ENCODE data around the gene SLIT3.
A peak's percentile ranks its signal among the peaks of the same experiment; 100 is the strongest.

DNA sequence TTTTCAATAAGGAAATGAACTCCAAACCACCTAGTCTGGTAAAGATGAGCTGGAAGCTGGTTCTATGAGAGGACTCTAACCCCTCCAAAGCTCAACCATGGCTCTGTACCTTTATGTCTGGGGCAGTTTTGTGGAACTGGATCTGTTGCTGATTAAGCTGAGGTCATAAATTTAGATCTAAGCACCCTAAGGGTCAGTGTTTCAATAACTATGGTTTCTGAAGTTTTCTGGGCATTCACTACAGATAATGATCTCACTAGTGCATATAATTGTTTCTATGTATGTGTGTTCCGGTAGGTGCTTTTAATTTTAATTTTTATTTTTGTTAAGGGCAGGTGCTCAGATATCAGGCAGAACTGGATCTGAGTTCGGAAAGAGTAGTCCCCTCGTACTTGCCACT is 463.1 kb downstream of the SLIT3 start:
- TF ChIP-seq GATA2 (IDR thresholded peaks at IDR 0.05; ENCODE audit: low read depth, low read length) (peak; percentile 45; the same call in 1 of the 2 replicates), GATA3 (IDR thresholded peaks at IDR 0.05; ENCODE audit: low read depth, low read length) (peak; percentile 43; the same call in 1 of the 2 replicates)

All from SH-SY5Y (cell line).